ENCODE measurements around the gene TRAF3IP3. TPM values are rescaled to one million over a fixed set of nuclear protein-coding genes. Genes with fewer than 3 reads are reported as not detected.

TRAF3IP3 gene
- total RNA-seq, 3 donors from 2014 or later: 4.7 to 7.7 (median 6.4) TPM

DNA sequence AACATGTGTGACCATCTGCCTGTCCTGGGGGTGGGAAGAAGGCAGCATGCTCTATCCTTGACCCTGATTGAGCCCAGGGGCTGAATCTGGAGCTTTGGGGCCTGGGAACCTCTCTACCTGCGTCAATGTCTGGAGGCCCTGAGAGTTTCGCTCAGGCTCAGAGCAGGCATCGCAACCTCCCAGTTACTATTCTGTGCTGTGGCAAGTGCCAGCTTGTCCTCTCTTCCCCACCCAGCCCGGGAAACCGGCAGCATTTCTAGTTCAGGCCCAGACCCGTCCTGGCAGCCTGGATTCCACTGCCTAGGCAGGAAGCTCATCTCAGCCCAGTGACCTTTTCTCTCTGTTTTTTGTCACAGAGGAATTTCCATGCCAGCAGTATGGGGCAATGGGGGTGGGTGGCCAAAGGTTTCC lies 60.1 kb downstream of the TRAF3IP3 start:
- no peak for TF ChIP-seq CTCF (IDR thresholded peaks at IDR 0.05)
- ATAC-seq (no peak), DNase-seq (no peak)
- Histone ChIP-seq H3K4me1 (ENCODE audit: low read depth) (no peaks in the 10 kb centered on the region), H3K9me3 (no peaks in the 10 kb centered on the region), H3K36me3 (ENCODE audit: low read depth) (no peaks in the 10 kb centered on the region), H3K4me3 (no peak overlapping the region)
- intact Hi-C loops (cut with DNase I, micrococcal nuclease): no loop called here

- intact Hi-C loops (cut with DNase I, micrococcal nuclease): no loop called here
- H3K36me3 ChIP-seq (ENCODE audit: low read depth): no peaks in the 10 kb centered on the region
- no peak for ATAC-seq
- DNase-seq: no peak
- H3K4me1 ChIP-seq (ENCODE audit: low read depth): no peaks in the 10 kb centered on the region
- H3K9me3 ChIP-seq: no peaks in the 10 kb centered on the region
- TF ChIP-seq CTCF (IDR thresholded peaks at IDR 0.05): no peak
- no peak overlapping the region for H3K4me3 ChIP-seq
Measured at GRCh38 chr1:209816923-209817322, 61.1 kb downstream of the TRAF3IP3 start.

DNA sequence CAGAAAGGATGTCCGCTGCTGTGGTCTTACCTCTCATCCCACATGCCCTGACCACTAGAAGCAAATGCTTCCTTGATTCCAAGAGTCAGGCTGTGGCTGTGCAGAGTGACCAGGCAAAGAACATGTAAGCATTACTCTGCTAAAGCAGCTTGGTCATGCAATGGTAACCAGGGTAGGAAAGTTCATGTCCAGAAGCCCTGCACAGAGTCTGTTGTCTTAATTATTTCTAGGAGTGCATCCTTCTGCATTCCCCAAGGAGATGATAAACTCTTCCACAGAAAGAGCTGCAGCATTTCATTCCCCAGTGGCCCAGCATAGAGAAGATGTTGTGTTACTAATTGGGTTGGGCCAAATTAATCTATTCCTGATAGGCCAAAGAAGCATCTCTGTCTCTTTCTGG lies 61.8 kb downstream of the TRAF3IP3 start:
- no peak overlapping the region for H3K4me3 ChIP-seq
- intact Hi-C loops (cut with DNase I, micrococcal nuclease): no loop called here
- no peak for TF ChIP-seq CTCF (IDR thresholded peaks at IDR 0.05)
- H3K9me3 ChIP-seq: no peaks in the 10 kb centered on the region
- DNase-seq (no peak), ATAC-seq (no peak)
- H3K4me1 ChIP-seq (ENCODE audit: low read depth): no peaks in the 10 kb centered on the region
- no peaks in the 10 kb centered on the region for H3K36me3 ChIP-seq (ENCODE audit: low read depth)

- no peaks in the 10 kb centered on the region for H3K9me3 ChIP-seq
- ATAC-seq (no peak), DNase-seq (no peak)
- H3K36me3 ChIP-seq (ENCODE audit: low read depth): no peaks in the 10 kb centered on the region
- intact Hi-C loops (cut with DNase I, micrococcal nuclease): no loop called here
- peaks cover 9% of the 10 kb centered on the region for H3K4me1 ChIP-seq (ENCODE audit: low read depth)
- TF ChIP-seq CTCF (IDR thresholded peaks at IDR 0.05): no peak
- no peak overlapping the region for H3K4me3 ChIP-seq
Measured at GRCh38 chr1:209819058-209819457, 63.2 kb downstream of the TRAF3IP3 start.

GRCh38 chr1:209820986-209821385 lies 65.1 kb downstream of the TRAF3IP3 start:
- intact Hi-C loops (cut with DNase I, micrococcal nuclease): no loop called here
- DNase-seq: no peak
- Histone ChIP-seq H3K4me3 (no peak overlapping the region), H3K4me1 (ENCODE audit: low read depth) (peaks cover 9% of the 10 kb centered on the region), H3K36me3 (ENCODE audit: low read depth) (no peaks in the 10 kb centered on the region), H3K9me3 (no peaks in the 10 kb centered on the region)
- ATAC-seq: no peak
- no peak for TF ChIP-seq CTCF (IDR thresholded peaks at IDR 0.05)

GRCh38 chr1:209822706-209823105 lies 66.9 kb downstream of the TRAF3IP3 start:
- Histone ChIP-seq H3K4me1 (ENCODE audit: low read depth) (peaks cover 16% of the 10 kb centered on the region), H3K36me3 (ENCODE audit: low read depth) (no peaks in the 10 kb centered on the region), H3K9me3 (no peaks in the 10 kb centered on the region), H3K4me3 (no peak overlapping the region)
- intact Hi-C loops (cut with DNase I, micrococcal nuclease): no loop called here
- no peak for TF ChIP-seq CTCF (IDR thresholded peaks at IDR 0.05)
- ATAC-seq (no peak), DNase-seq (no peak)

Measured in mucosa of descending colon (tissue), 3 donors.